Keratinocyte (primary cell): ENCODE results near the gene SDF2. TPM values are rescaled to one million over a fixed set of nuclear protein-coding genes. Genes with fewer than 3 reads are reported as not detected.

Experiments
- DNase-seq: peaks from one replicate; pipeline ENCODE4 v3.0.0-alpha.2; 2011; ENCODE audit warnings: low read depth, missing footprints, low spot score
- FAIRE-seq: peaks from 2 replicates; lab custom pipeline; 2011; peaks lifted over from hg19 to GRCh38; lab: Jason Lieb, UNC
- H2AFZ ChIP-seq: 2 replicates; pipeline ENCODE4 v1.6.0; 2012; ENCODE audit warnings: low read length, control low read depth, inconsistent platforms; ENCODE audit not compliant: control insufficient read depth
- H3K27ac ChIP-seq: 2 replicates; pipeline ENCODE4 v1.5.1; 2011; ENCODE audit warnings: low read length; ENCODE audit not compliant: control insufficient read depth, insufficient read depth
- H3K27me3 ChIP-seq: 3 replicates; pipeline ENCODE4 v1.6.0; 2011; ENCODE audit warnings: low read length; ENCODE audit not compliant: control insufficient read depth, insufficient read depth; ENCODE audit errors: extremely low read depth
- H3K36me3 ChIP-seq, 2 experiments: 2 replicates in 1 of 2; 3 replicates in 1 of 2; pipeline ENCODE4 v1.5.1; 2011; ENCODE audit warnings: low read length in 2 of 2, mild to moderate bottlenecking in 1 of 2; ENCODE audit not compliant: control insufficient read depth in 2 of 2, insufficient read depth in 2 of 2; ENCODE audit errors: extremely low read depth in 1 of 2
- H3K4me1 ChIP-seq: 3 replicates; pipeline ENCODE4 v1.5.1; 2011; ENCODE audit warnings: low read length; ENCODE audit not compliant: control insufficient read depth, insufficient read depth; ENCODE audit errors: extremely low read depth
- H3K4me2 ChIP-seq: 3 replicates; pipeline ENCODE4 v1.6.0; 2011; ENCODE audit warnings: low read depth, low read length; ENCODE audit not compliant: control insufficient read depth, insufficient read depth; ENCODE audit errors: extremely low read depth
- H3K4me3 ChIP-seq, 3 experiments: fragments of 200-600 bp in 1 of 3; sonication (generic) in 1 of 3; 2 replicates in 2 of 3; 3 replicates in 1 of 3; pipeline ENCODE4 v1.5.1; 2011 to 2016; ENCODE audit warnings: low read length in 3 of 3, mild to moderate bottlenecking in 3 of 3, control low read depth in 2 of 3, inconsistent platforms in 1 of 3, low read depth in 1 of 3, mixed read lengths in 1 of 3, mixed run types in 1 of 3, moderate library complexity in 1 of 3; ENCODE audit not compliant: control insufficient read depth in 2 of 3, insufficient read depth in 2 of 3; ENCODE audit errors: extremely low read depth in 1 of 3
- H3K79me2 ChIP-seq: 2 replicates; pipeline ENCODE4 v1.6.0; 2012; ENCODE audit warnings: low read length; ENCODE audit not compliant: control insufficient read depth, insufficient read depth
- H3K9ac ChIP-seq: 3 replicates; pipeline ENCODE4 v1.6.0; 2011; ENCODE audit warnings: low read length; ENCODE audit not compliant: control insufficient read depth, insufficient read depth; ENCODE audit errors: extremely low read depth
- H3K9me1 ChIP-seq: 3 replicates; pipeline ENCODE4 v1.6.0; 2011; ENCODE audit warnings: low read length; ENCODE audit not compliant: control insufficient read depth, insufficient read depth; ENCODE audit errors: extremely low read depth
- H3K9me3 ChIP-seq: 2 replicates; pipeline ENCODE4 v1.5.1; 2012; ENCODE audit warnings: low read depth, low read length; ENCODE audit not compliant: control insufficient read depth
- H4K20me1 ChIP-seq: 3 replicates; pipeline ENCODE4 v1.6.0; 2011; ENCODE audit warnings: low read length; ENCODE audit not compliant: control insufficient read depth, insufficient read depth; ENCODE audit errors: extremely low read depth
- CTCF ChIP-seq, 3 experiments: IDR thresholded peaks in 1 of 3; conservative IDR thresholded peaks in 1 of 3; optimal IDR thresholded peaks in 1 of 3; 2 replicates in 2 of 3; 3 replicates in 1 of 3; pipeline versions ENCODE3 to v1.5.1; 2011; ENCODE audit warnings: low read length in 3 of 3, mild to moderate bottlenecking in 3 of 3, moderate library complexity in 2 of 3, control low read depth in 1 of 3, inconsistent platforms in 1 of 3; ENCODE audit not compliant: insufficient read depth in 2 of 3; ENCODE audit errors: extremely low read depth in 1 of 3
- EZH2 ChIP-seq: IDR thresholded peaks from one replicate; pipeline ENCODE4 v1.6.1; 2012; ENCODE audit warnings: inconsistent platforms, mild to moderate bottlenecking, low read length, moderate library complexity
- dilution Hi-C: fragments of 300-500 bp; cut with MboI; formaldehyde crosslinking; loops from one replicate; pipeline ENCODE4 v1.7.0; 2020; ENCODE audit warnings: low sequenced_read_pairs; ENCODE audit not compliant: extremely low pct_ligation_motif_present
- polyA plus RNA-seq, 5 experiments: library from polyadenylated mRNA; depleted of rRNA in 3 of 5; stranded (reverse) in 3 of 5; stranded (forward) in 1 of 5; unstranded in 1 of 5; fragments of >200 nt; gene quantifications; 1 replicate in 1 of 5; 2 replicates in 3 of 5; 3 replicates in 1 of 5; pipeline versions ENCODE4 v1.2.1 to v1.2.3, GENCODE V29; 2011 to 2012; ENCODE audit warnings: missing spikeins in 2 of 5, low read depth in 1 of 5, low replicate concordance in 1 of 5

The SDF2 gene
- polyA plus RNA-seq, 1 donor (not counting 4 experiments of a cell fraction or from before 2014, with no cell fraction given): 61.5 TPM

DNA sequence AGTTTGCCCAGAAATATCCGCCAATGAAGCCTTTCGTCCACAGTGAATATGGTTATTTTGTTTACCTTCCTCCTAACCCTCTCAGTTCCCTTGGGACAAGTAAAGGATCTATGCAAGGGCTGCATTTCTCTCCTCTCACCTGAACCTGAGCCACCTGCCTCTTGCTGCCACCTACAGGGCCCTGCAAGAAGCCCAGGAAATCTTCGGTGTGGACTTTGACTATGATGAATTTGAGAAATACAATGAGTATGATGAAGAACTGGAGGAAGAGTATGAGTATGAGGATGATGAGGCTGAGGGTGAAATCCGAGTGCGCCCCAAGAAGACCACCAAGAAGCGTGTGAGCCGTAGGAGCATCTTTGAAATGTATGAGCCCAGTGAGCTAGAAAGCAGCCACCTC lies 14.3 kb upstream of the SDF2 start:
- DNase-seq: no peak

GRCh38 chr17:28675490-28675889 lies 13.8 kb upstream of the SDF2 start:
- Histone ChIP-seq H3K79me2 (no peaks in the 10 kb centered on the region), H3K9ac (no peak overlapping the region), H2AFZ (no peak overlapping the region), H3K4me2 (no peak overlapping the region), H3K4me3 (no peak overlapping the region), H3K27ac (no peak overlapping the region), H3K27me3 (no peaks in the 10 kb centered on the region), H3K4me1 (no peaks in the 10 kb centered on the region), H3K9me1 (no peaks in the 10 kb centered on the region), H4K20me1 (no peaks in the 10 kb centered on the region), H3K9me3 (no peaks in the 10 kb centered on the region), H3K36me3 (peaks cover 48 to 52% of the 10 kb centered on the region in 2 experiments)
- no peak for TF ChIP-seq EZH2
- no peak for TF ChIP-seq CTCF (optimal IDR thresholded peaks at IDR 0.05 in 1 of 3, IDR thresholded peaks at IDR 0.05 in 1 of 3, conservative IDR thresholded peaks at IDR 0.05 in 1 of 3; ENCODE audit: extremely low read depth in 1 of 3, insufficient read depth in 2 of 3, low read length in 3 of 3)
- dilution Hi-C loops: no loop called here
- DNase-seq: no peak
- FAIRE-seq: no peak

More for the DNA sequence above, 14.3 kb upstream of the SDF2 start:
- H2AFZ ChIP-seq: no peak overlapping the region
- TF ChIP-seq EZH2 (no peak), CTCF (optimal IDR thresholded peaks at IDR 0.05 in 1 of 3, IDR thresholded peaks at IDR 0.05 in 1 of 3, conservative IDR thresholded peaks at IDR 0.05 in 1 of 3; ENCODE audit: extremely low read depth in 1 of 3, insufficient read depth in 2 of 3, low read length in 3 of 3) (peak; percentile 46 to 66 (median 51))
- H3K4me2 ChIP-seq: no peak overlapping the region
- dilution Hi-C loops: no loop called here
- no peaks in the 10 kb centered on the region for H3K9me1 ChIP-seq
- H3K27me3 ChIP-seq: no peaks in the 10 kb centered on the region
- H3K9ac ChIP-seq: no peak overlapping the region
- H4K20me1 ChIP-seq: no peaks in the 10 kb centered on the region
- H3K36me3 ChIP-seq: peaks cover 47 to 52% of the 10 kb centered on the region in 2 experiments
- H3K9me3 ChIP-seq: no peaks in the 10 kb centered on the region
- no peaks in the 10 kb centered on the region for H3K79me2 ChIP-seq
- no peak overlapping the region for H3K27ac ChIP-seq
- no peaks in the 10 kb centered on the region for H3K4me1 ChIP-seq
- no peak for FAIRE-seq
- no peak overlapping the region for H3K4me3 ChIP-seq
